NCI-H524 (cell line): ENCODE data around the gene LY6G5B.

ENCODE experiments used
- DNase-seq, 2 experiments: peaks; one replicate each; lab custom pipeline; 2025; lab: John Stamatoyannopoulos, UW

LY6G5B gene, protein sequence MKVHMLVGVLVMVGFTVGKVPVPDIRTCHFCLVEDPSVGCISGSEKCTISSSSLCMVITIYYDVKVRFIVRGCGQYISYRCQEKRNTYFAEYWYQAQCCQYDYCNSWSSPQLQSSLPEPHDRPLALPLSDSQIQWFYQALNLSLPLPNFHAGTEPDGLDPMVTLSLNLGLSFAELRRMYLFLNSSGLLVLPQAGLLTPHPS

DNA sequence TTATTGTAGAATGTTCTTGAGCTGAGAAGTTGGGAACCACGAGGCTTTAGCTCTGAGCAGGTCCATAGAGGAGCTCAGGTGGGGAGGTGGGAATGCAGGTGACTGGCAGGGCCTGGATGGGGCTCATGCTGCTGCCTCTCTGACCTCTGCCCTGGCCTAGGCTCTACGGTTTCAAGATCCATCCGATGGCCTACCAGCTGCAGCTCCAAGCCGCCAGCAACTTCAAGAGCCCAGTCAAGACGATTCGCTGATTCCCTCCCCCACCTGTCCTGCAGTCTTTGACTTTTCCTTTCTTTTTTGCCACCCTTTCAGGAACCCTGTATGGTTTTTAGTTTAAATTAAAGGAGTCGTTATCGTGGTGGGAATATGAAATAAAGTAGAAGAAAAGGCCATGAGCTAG, at the start of gene LY6G5B:
LY6G5B (plus strand) TSS at position 301 of the 400 bp plus-strand sequence. CDS start 975 bp downstream, outside the sequence.
- DNase-seq: no peak

DNA sequence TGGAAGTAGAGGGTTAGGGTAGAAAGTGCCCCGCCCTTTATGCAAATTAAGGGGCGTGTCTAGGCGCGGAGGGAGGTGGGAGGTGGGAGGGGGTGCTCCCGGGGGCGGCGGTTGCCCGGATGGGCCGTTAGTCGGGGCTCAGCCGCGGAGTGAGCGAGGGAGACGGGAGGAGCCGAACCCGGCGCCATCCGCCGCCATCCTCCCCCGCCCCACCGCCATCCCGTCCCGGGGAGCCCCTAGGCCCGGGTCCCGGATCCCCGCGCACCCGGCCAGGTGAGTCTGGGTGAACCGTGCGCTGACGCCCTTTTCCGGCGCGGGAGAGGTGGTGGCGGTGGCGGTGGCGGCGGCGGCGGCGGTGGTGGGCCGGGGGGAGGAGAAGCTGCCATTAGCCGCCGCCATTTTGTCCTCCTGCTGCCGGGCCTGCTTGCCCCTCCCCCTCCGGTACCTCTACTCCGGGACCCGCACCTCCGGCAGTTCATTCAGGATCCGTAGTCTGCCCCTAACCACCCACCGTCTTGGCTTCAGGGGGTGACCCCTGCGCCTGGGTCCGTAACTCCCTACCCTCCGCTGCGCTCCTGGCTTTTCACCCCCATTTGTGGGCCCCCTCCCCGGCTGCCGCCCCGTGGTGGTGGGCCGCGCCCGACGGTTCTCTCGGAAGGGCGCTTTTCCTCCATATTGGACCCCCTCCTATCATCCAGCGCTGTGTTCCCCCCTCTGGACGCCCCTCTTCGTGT, 49.0 kb upstream of the LY6G5B start, which contains the start of gene PRRC2A:
PRRC2A (plus strand) TSS at position 130 of the 734 bp plus-strand sequence. CDS start 2,075 bp downstream, outside the sequence.
- peak in 1 of 2 experiments; percentile 75 for DNase-seq

DNA sequence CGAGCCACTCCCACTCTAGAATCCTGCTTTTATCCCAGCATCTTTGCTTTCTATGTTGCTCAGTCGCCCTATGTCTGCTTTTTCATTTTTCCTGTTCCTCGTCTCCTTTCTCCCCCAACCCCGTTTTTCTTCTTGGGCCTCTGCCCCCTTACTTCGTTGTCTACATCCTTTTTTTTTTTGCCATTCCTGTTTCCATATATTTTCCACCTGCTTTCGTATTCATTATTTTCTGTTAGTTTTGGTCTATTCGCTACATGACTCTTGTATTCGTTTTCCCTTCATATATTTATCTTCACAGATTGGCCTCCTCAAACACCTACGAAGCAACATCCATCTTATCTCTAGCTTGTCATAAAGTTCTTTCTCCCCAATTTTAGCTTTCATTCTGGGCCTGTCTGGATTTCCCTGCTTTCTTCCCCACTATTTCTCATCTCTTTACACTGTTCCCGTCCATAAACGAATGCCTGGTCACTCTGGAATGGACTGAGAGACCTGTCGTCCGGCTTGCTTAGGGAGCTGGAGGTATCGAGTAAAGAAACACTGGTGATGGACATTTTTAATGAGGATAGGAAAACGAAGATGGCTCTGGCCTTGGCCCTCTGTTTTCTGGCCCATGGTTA, 48.3 kb upstream of the LY6G5B start:
- no peak for DNase-seq

DNA sequence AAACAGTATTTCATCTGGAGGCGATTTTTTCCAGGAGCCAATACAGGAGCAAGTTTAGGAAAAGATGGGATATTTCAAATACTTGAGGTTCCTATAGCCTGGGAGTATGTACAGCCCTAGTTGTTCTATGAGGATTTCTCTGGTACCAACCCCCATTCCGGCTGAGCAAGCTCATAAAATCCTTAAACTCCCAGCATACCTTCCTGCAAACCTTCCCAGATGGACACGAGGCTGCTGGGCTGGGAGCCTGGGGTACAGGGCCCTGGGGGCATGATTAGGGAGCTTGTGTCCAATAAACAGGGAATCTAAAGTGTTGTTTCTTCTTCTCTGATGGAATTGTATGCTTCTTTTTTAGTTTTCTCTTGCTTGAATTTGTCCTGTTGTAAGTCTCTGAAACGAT, 47.8 kb upstream of the LY6G5B start:
- no peak for DNase-seq

DNA sequence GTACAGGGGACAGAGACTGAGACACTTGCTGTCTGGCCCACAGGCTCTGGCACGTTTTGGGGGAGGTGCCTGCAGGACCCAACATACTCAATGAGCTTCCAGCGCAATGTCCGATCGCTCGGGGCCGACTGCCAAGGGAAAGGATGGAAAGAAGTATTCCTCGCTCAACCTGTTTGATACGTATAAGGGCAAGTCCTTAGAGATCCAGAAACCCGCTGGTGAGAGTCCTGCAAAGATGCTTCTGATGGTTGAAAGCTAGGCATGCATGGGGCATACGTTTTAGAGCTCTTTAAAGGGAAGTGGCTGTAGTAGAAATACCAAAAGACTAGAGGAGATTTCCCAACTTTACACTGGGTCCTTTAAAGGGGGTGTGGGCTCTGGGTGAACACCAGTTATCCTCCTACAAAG, 47.1 kb upstream of the LY6G5B start:
- no peak for DNase-seq

DNA sequence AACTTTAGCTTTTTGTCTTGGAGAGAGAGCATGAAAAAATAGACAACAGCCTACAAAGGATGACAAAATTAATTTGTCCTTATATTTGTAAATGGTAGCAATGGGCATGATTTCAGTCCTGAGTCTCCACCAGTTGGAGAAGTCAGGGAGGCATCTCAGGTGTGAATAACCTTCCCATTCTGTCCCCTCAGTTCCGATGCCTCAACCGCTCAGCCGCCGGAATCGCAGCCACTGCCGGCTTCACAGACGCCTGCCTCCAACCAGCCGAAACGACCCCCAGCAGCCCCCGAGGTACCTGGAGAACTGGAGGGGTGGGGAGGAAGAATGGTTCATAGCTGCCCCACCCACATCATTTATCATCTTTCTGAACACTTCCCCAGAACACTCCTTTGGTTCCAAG, 45.7 kb upstream of the LY6G5B start:
- no peak for DNase-seq

DNA sequence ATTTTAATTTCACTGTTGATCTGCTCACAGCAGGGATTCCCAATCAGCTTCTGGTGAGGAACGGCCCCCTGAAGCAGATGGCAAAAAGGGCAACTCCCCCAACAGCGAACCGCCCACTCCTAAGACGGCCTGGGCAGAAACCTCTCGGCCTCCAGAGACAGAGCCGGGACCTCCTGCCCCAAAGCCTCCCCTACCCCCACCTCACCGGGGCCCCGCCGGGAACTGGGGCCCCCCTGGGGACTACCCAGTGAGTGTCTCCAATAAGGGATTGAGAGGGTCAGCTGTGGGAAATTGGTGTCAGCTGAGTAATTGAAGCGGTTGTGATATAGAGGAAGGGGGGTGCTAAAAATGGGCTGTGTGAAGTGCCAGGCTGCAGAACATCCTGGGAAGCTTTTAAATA, 42.8 kb upstream of the LY6G5B start:
- DNase-seq: no peak

DNA sequence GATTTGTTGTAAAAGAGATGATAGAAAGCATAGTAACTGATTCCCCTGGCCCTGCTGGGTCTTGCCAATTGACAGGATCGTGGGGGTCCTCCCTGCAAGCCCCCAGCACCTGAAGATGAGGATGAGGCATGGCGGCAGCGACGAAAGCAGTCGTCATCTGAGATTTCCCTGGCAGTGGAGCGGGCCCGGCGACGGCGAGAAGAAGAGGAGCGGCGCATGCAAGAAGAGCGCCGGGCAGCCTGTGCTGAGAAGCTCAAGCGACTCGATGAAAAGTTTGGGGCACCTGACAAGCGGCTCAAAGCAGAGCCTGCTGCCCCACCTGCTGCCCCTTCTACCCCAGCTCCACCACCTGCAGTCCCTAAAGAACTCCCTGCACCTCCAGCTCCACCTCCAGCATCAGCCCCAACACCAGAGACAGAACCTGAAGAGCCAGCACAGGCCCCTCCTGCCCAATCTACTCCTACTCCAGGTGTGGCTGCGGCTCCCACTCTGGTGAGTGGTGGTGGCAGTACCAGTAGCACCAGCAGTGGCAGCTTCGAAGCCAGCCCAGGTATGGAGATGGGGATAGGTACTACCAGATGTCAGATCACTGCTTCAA, 42.0 kb upstream of the LY6G5B start:
- DNase-seq: no peak

DNA sequence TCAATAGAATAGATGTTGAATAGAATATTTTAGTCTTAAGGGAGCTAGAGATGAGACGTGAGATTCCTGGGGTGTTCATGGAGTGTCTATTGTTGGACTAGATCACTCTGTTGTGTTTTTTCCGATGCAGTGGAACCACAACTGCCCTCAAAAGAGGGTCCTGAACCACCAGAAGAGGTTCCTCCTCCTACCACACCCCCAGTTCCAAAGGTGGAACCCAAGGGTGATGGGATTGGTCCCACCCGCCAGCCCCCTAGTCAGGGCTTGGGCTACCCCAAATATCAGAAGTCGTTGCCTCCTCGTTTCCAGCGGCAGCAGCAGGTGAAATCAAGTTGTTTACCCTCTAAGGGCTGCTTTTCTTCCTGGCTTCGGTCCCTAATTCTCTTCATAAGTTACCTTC, 40.8 kb upstream of the LY6G5B start:
- no peak for DNase-seq

DNA sequence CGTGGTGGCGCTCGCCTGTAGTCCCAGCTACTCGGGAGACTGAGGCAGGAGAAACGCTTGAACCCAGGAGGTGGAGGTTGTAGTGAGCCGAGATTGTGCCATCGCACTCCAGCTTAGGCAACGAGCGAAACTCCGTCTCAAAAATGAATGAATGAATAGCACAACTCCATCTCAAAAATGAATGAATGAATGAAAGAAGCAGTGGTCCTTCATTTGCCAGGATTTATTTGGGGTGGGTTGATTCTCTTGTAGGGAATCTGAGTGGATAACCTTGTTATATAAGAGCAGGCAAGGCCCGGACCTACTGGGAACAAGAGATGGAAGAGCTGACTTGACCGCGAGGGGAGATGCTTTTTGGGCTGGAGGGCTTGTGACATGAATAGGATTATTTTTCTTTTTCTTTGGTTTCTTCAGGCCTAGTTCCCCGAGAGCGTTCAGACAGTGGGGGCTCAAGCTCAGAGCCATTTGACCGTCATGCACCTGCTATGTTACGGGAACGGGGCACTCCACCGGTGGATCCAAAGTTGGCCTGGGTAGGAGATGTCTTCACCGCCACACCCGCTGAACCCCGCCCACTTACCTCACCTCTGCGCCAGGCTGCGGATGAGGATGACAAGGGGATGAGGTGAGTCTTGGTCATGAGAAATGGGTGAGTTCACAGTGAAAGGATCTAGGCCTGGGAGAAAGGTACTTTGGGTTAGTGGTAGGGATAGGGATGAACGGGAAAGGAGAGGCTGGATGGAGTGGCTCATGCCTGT, 39.4 kb upstream of the LY6G5B start:
- DNase-seq: no peak

DNA sequence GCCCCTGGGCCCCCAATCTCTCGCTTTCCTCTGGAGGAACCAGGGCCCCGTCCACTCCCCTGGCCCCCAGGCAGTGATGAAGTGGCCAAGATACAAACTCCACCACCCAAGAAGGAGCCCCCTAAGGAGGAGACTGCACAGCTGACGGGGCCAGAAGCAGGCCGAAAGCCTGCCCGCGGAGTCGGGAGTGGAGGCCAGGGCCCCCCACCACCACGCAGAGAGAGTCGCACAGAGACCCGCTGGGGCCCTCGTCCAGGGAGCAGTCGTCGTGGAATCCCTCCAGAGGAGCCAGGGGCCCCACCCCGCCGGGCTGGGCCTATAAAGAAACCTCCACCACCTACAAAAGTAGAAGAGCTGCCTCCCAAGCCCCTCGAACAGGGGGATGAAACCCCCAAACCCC, 38.6 kb upstream of the LY6G5B start:
- DNase-seq: no peak

DNA sequence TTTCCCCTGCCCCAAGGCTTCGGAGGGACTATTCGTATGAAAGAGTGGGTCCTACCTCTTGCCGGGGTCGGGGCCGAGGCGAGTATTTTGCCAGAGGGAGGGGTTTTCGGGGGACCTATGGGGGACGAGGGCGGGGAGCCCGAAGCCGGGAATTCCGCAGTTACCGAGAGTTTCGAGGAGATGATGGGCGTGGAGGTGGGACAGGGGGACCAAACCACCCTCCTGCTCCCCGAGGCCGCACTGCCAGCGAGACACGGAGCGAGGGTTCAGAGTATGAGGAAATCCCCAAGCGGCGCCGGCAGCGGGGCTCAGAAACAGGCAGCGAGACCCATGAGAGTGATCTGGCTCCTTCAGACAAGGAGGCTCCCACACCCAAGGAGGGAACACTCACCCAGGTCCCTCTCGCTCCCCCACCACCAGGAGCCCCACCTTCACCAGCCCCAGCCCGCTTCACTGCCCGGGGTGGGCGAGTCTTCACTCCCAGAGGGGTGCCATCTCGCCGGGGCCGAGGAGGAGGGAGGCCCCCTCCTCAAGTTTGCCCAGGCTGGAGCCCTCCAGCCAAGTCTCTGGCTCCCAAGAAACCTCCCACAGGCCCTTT, 38.0 kb upstream of the LY6G5B start:
- no peak for DNase-seq

DNA sequence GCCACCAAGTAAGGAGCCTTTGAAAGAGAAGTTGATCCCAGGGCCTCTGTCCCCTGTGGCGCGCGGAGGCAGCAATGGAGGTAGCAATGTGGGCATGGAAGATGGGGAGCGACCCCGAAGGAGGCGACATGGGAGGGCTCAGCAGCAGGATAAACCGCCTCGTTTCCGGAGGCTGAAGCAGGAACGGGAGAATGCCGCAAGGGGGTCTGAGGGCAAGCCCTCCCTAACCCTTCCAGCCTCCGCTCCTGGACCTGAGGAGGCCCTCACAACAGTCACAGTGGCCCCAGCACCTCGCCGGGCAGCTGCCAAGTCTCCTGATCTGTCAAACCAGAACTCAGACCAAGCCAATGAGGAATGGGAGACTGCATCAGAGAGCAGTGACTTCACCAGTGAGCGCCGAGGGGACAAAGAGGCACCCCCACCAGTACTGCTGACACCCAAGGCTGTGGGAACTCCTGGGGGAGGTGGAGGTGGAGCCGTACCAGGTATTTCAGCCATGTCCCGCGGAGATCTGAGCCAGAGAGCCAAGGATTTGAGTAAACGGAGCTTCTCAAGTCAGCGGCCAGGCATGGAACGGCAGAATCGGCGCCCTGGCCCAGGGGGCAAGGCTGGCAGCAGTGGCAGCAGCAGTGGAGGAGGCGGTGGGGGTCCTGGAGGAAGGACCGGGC, 37.4 kb upstream of the LY6G5B start:
- DNase-seq: no peak

DNA sequence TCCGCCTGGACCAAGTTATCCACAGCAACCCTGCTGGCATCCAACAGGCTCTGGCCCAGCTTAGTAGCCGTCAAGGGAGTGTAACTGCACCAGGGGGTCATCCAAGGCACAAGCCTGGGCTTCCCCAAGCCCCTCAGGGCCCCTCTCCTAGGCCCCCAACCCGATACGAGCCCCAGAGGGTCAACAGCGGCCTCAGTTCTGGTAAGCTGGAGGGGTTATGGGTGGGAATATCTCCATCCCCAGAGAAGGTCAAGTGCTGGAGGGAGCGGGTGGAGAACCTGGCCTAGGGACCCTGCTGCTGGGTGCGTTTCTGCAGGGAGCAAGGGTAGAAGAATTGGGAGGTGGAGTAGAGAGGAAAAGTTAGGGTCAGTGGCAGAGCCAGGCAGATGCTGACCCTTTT, 36.3 kb upstream of the LY6G5B start:
- DNase-seq: no peak

DNA sequence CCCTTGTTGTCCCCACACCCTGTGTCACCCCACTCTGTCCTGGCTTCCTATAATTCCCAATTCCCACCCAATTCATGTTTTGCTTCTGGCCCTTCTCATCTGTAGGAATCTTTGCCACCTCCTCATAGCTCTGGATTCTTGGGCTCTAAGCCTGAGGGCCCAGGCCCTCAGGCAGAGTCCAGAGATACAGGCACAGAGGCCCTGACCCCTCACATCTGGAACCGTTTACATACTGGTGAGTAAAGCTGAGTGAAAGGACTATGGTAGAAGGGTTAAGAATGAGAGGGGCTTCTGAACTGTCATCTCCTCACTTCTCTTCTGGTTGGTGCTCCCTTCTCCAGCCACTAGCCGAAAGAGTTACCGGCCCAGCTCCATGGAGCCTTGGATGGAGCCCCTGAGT, 35.6 kb upstream of the LY6G5B start:
- no peak for DNase-seq

DNA sequence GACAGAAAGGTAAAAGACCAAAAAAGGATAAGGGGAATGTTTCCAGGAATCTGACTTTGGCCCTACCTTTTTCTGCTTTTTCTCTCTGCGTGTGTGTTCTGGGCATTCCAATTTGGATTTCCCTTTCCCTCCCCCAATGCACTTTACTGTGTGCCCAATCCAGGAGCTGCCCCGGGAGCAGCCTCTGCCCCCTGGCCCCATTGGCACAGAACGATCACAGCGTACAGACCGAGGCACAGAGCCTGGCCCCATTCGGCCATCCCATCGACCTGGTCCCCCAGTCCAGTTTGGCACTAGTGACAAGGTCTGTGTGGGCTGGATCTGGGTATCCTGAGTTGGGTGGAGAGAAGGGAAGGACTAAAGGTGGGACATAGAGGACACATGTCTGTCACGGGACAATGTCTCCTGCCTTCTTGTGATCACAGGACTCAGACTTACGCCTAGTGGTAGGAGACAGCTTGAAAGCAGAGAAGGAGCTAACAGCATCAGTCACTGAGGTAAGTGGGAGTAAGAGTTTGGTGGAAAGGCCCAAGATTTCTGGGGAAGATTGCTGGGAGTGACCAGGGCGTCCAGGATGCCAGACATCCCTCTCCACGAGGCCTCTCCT, 34.7 kb upstream of the LY6G5B start:
- no peak for DNase-seq

DNA sequence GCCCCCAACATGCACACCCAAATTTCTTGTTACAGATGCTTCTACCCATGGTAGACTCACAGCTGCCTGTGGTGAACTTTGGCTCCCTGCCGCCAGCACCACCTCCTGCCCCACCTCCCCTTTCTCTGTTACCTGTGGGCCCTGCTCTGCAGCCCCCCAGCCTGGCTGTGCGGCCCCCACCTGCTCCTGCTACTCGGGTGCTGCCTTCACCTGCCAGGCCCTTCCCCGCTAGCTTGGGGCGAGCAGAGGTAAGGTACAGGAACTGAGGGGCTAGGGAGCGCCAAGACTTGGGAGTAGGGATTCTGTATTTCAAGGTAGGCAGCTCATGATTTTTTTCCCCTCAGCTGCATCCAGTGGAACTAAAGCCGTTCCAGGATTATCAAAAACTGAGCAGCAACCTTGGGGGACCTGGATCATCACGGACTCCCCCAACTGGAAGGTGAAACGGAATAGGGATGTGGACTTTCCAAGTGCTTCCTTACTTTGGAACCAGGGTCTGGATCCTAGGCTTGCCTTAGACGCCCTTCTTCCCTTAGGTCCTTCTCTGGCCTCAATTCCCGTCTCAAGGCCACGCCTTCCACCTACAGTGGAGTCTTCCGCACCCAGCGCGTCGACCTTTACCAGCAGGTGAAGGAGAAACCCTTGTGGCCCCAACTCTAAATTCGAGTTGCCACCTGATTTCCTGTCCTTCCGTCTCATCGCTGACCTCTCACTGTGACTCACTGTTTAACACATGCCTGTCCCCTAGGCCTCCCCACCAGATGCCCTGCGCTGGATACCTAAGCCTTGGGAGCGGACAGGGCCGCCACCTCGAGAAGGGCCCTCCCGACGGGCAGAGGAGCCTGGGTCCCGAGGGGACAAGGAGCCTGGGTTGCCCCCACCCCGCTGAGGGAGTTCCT, 32.8 kb upstream of the LY6G5B start:
- no peak for DNase-seq

DNA sequence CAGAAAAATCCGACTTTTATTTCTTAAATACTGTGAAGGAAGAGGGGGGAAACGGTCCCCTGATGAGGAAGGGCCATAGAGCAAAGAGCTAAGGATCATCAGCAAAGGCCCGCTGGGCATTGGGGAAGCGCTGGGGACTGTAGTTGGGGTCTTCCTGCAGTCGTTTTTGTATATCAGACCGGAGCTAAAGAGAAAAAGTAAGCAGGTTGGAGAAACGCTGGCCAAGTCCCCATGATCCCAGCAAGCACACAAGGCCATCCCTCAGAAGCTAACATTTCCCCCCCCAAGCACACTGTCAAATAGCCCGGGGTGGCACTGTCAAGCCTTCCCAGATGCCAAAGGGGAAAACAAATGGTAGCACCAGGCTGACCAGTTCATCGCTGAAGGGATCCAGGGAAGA, 30.7 kb upstream of the LY6G5B start:
- no peak for DNase-seq

DNA sequence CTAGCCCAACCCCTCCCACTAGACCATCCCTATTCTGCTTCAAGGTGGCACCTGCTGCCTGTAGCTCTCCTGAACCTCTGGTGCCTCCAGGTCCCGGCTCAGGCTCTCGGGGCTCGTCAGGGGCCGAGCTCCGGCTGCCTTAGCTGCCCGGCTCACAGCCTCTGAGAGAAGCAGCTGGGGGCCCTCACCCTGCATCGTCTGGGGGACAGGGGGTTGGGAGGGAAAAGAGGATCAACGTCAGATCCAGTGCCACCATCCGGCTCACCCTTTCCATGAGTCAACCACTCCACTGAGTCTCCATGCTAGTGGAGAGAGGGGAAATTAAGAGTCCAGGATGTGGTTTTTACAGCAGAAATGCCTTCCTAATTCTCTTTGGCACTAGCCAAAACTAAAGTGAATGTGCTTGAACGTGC, 30.3 kb upstream of the LY6G5B start:
- no peak for DNase-seq

DNA sequence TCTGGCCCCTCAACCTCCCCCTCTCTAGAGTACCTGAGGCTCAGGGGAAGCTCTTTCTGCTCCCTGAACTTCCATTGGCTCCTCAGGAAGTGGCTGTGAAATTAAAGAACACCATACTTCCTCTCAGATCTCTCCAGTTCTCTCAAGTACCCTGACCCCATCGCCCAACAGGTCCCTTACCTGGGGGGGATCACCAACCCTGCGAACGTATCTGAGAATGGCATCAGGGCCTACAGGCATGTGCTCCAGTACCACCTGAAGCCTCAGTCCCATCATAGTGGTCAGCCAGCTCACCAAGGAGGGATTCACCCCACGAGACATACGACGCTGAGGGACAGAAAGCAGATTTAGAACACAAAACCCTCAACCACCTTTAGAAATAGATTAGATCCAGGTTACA, 29.2 kb upstream of the LY6G5B start:
- no peak for DNase-seq
